Hindlimb muscle (tissue), 1 donor: ENCODE measurements around the gene TFIP11. TPM values are rescaled to one million over a fixed set of nuclear protein-coding genes. Genes with fewer than 3 reads are reported as not detected.

Experiments
- DNase-seq: peaks from one replicate; pipeline ENCODE4 v3.0.0-alpha.2; 2013
- polyA plus RNA-seq: library from polyadenylated mRNA; unstranded; fragments of 120-200 nt; gene quantifications from one replicate; pipeline ENCODE4 v1.2.1, GENCODE V29; 2013; ENCODE audit not compliant: insufficient read length

The TFIP11 gene
- polyA plus RNA-seq, 1 donor: 23.1 TPM

- DNase-seq: no peak
Observed at GRCh38 chr22:26479043-26479791, 33.1 kb downstream of the TFIP11 start.

GRCh38 chr22:26477341-26477731, 34.9 kb downstream of the TFIP11 start:
- DNase-seq: no peak

GRCh38 chr22:26476705-26477340, 35.5 kb downstream of the TFIP11 start:
- no peak for DNase-seq

- DNase-seq: no peak
Observed at GRCh38 chr22:26474682-26475081, 37.6 kb downstream of the TFIP11 start.

GRCh38 chr22:26471522-26471921, 40.8 kb downstream of the TFIP11 start:
- no peak for DNase-seq

GRCh38 chr22:26470807-26471206, 41.5 kb downstream of the TFIP11 start:
- DNase-seq: no peak

GRCh38 chr22:26466196-26466595, 46.1 kb downstream of the TFIP11 start:
- DNase-seq: no peak

- DNase-seq: no peak
Observed at GRCh38 chr22:26464312-26464711, 48.0 kb downstream of the TFIP11 start.

- no peak for DNase-seq
Observed at GRCh38 chr22:26463688-26464087, 48.6 kb downstream of the TFIP11 start.

GRCh38 chr22:26463101-26463661, 49.1 kb downstream of the TFIP11 start:
- no peak for DNase-seq

- DNase-seq: no peak
Observed at GRCh38 chr22:26462641-26463040, 49.6 kb downstream of the TFIP11 start.

- DNase-seq: no peak
Observed at GRCh38 chr22:26462051-26462450, 50.2 kb downstream of the TFIP11 start.

GRCh38 chr22:26461188-26461810, 51.0 kb downstream of the TFIP11 start:
- DNase-seq: peak; percentile 44

- DNase-seq: no peak
Observed at GRCh38 chr22:26460202-26460601, 52.1 kb downstream of the TFIP11 start.

GRCh38 chr22:26457661-26458272, 54.5 kb downstream of the TFIP11 start:
- DNase-seq: no peak

- DNase-seq: no peak
Observed at GRCh38 chr22:26453812-26454500, 58.3 kb downstream of the TFIP11 start.

- DNase-seq: no peak
Observed at GRCh38 chr22:26453216-26453615, 59.1 kb downstream of the TFIP11 start.

- DNase-seq: no peak
Observed at GRCh38 chr22:26452236-26453016, 59.8 kb downstream of the TFIP11 start.

GRCh38 chr22:26450453-26451185, 61.7 kb downstream of the TFIP11 start:
- no peak for DNase-seq

GRCh38 chr22:26448941-26449340, 63.3 kb downstream of the TFIP11 start:
- DNase-seq: no peak

GRCh38 chr22:26448334-26448733, 63.9 kb downstream of the TFIP11 start:
- DNase-seq: no peak
